T-cell (primary cell): Measurements from ENCODE around the gene CELA1. TPM values are rescaled to one million over a fixed set of nuclear protein-coding genes. Genes with fewer than 3 reads are reported as not detected.
A peak's percentile ranks its signal among the peaks of the same experiment; 100 is the strongest.
"Not testable (repeated sequence)": the region's sequence is repeated elsewhere in the genome, so short reads cannot be mapped to it uniquely, and the experiment has no call there.

Experiments
- ATAC-seq, 4 experiments: fragments of 200-7000 bp in 3 of 4; fragments of 150-1000 bp in 1 of 4; cut with Tn5 transposase; replicated peaks in 1 of 4; 1 replicate in 3 of 4; 2 replicates in 1 of 4; pipeline ENCODE4 v1.10.0; 2021; ENCODE audit warnings: moderate library complexity in 3 of 4, mild to moderate bottlenecking in 2 of 4, moderate number of reproducible peaks in 1 of 4
- CTCF ChIA-PET, 2 donors: fragments of 300-600 bp; sonication (Branson Sonifier 250); formaldehyde crosslinking; loops; one replicate each; lab custom pipeline; 2022; ENCODE audit warnings: antibody characterized with exemption in 2 of 2; lab: Charles Lee
- POLR2A ChIA-PET, 2 donors: fragments of 300-600 bp; sonication (Branson Sonifier 250); formaldehyde crosslinking; loops; one replicate each; lab custom pipeline; 2022; ENCODE audit warnings: antibody characterized with exemption in 2 of 2; lab: Charles Lee
- DNase-seq, 35 experiments: peaks; one replicate each; pipeline versions ENCODE4 v3.0.0 to v3.0.0-alpha.2; 2013 to 2023
- H3K27ac ChIP-seq: one replicate; pipeline ENCODE4 v1.5.1; 2013; ENCODE audit warnings: low read length
- H3K27me3 ChIP-seq, 2 experiments: replicated peaks in 1 of 2; 1 replicate in 1 of 2; 2 replicates in 1 of 2; pipeline versions ENCODE4 v1.6.1 to v1.7.0; 2013; ENCODE audit warnings: low read length in 1 of 2, mixed read lengths in 1 of 2; ENCODE audit not compliant: control insufficient read depth in 2 of 2, insufficient read depth in 2 of 2; ENCODE audit errors: extremely low read depth in 1 of 2
- H3K36me3 ChIP-seq, 2 donors: 1 replicate in 1 of 2; 2 replicates in 1 of 2; pipeline versions ENCODE4 v1.6.1 to v1.7.0; 2013; ENCODE audit warnings: low read length in 1 of 2; ENCODE audit not compliant: control insufficient read depth in 2 of 2, insufficient read depth in 1 of 2; ENCODE audit errors: extremely low read depth in 1 of 2
- H3K4me1 ChIP-seq, 2 experiments: 1 replicate in 1 of 2; 2 replicates in 1 of 2; pipeline versions ENCODE4 v1.6.1 to v1.7.0; 2013; ENCODE audit warnings: low read length in 2 of 2, mixed read lengths in 1 of 2; ENCODE audit not compliant: insufficient read depth in 2 of 2, control insufficient read depth in 1 of 2; ENCODE audit errors: extremely low read depth in 1 of 2
- H3K4me3 ChIP-seq, 2 donors: 1 replicate in 1 of 2; 2 replicates in 1 of 2; pipeline versions ENCODE4 v1.5.1 to v1.7.0; 2013; ENCODE audit warnings: mild to moderate bottlenecking in 2 of 2, low read length in 1 of 2, moderate library complexity in 1 of 2; ENCODE audit not compliant: control insufficient read depth in 1 of 2; ENCODE audit errors: extremely low read depth in 1 of 2
- H3K9me3 ChIP-seq: 2 replicates; pipeline ENCODE4 v1.7.0; 2013
- H3K27ac Mint-ChIP-seq, 2 donors: one replicate each; pipeline ENCODE4 v1.8.0; 2020 to 2021; ENCODE audit warnings: mild to moderate bottlenecking in 2 of 2, mixed read lengths in 2 of 2
- H3K27me3 Mint-ChIP-seq, 2 donors: one replicate each; pipeline ENCODE4 v1.8.0; 2021 to 2022; ENCODE audit warnings: mixed read lengths in 2 of 2
- H3K36me3 Mint-ChIP-seq: one replicate; pipeline ENCODE4 v1.8.0; 2021; ENCODE audit warnings: mixed read lengths
- H3K4me1 Mint-ChIP-seq, 3 donors: one replicate each; pipeline ENCODE4 v1.8.0; 2020 to 2022; ENCODE audit warnings: mixed read lengths in 3 of 3, mild to moderate bottlenecking in 1 of 3
- H3K4me3 Mint-ChIP-seq, 3 donors: one replicate each; pipeline ENCODE4 v1.8.0; 2020 to 2022; ENCODE audit warnings: mild to moderate bottlenecking in 3 of 3, mixed read lengths in 3 of 3, moderate library complexity in 3 of 3
- H3K9me3 Mint-ChIP-seq, 3 donors: one replicate each; pipeline ENCODE4 v1.8.0; 2020 to 2022; ENCODE audit warnings: mixed read lengths in 3 of 3
- WGBS: methylation state at CpG from one replicate; pipeline ENCODE4 v1.1.5; 2013; ENCODE audit warnings: missing lambda C conversion rate; ENCODE audit not compliant: insufficient coverage; 5-methylcytosine and 5-hydroxymethylcytosine counted together
- total RNA-seq, 35 experiments: library from RNA in 6 of 35; stranded (reverse) in 6 of 35; fragments of 120-200 nt in 1 of 35; gene quantifications; one replicate each; pipeline versions ENCODE4 v1.2.1 to v1.2.4 and lab custom pipeline; 2013 to 2026

Gene CELA1
- total RNA-seq, 5 donors from 2014 or later (not counting 1 experiment from before 2014, with no cell fraction given) = 0.47 to 3.5 (median 0.88) TPM

DNA sequence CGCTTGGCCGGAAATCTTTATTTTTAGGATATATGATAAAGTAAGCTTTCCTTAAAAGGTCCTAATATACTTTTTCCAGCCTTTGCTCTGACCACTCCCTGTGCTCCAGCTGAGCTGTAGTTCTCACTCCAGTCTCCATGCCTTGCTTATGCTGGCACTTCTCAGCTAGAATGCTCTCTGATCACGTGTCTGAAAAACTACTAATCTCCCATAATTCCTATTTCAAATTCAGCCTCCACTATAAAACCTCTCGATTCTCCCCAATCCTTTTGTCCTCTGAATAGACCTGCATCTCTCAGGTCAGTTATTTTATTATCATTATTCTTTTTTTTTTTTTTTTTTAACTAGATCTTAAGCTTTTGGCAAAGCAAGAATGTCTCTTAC, 26.2 kb downstream of the CELA1 start:
- no peaks in the 10 kb centered on the region for H3K9me3 ChIP-seq
- peak overlapping the region; percentile 17 to 78 for H3K4me3 ChIP-seq
- Mint-ChIP-seq H3K9me3 (no peaks in the 10 kb centered on the region), H3K27me3 (no peaks in the 10 kb centered on the region), H3K4me3 (peak overlapping the region; percentile 96 to 98 (median 96)), H3K27ac (peak overlapping the region; percentile 98), H3K36me3 (peaks cover 39% of the 10 kb centered on the region), H3K4me1 (peaks cover 86 to 93% (median 86%) of the 10 kb centered on the region in 3 donors)
- POLR2A ChIA-PET = interaction anchor here (0.6 to 2.1 kb wide), 6 partner anchors 10 to 555 kb away, joined by 3 to 12 read pairs (median 8); no protein-coding TSS in a partner anchor
- peak overlapping the region; percentile 93 for H3K27ac ChIP-seq
- ATAC-seq = no peak
- peaks cover 0 to 20% of the 10 kb centered on the region in 2 donors for H3K36me3 ChIP-seq
- CTCF ChIA-PET = interaction anchor here (0.5 to 3.4 kb wide), 11 partner anchors 9 to 1917 kb away, joined by 3 to 20 read pairs (median 5); partner anchors contain the start of gene POU6F1 (in 1 of the 2)
- DNase-seq = no peak
- whole genome bisulfite sequencing = 57% methylated on average over 1 of the region's 4 CpGs
- H3K4me1 ChIP-seq = peaks cover 47 to 86% of the 10 kb centered on the region in 2 experiments
- H3K27me3 ChIP-seq = no peaks in the 10 kb centered on the region

DNA sequence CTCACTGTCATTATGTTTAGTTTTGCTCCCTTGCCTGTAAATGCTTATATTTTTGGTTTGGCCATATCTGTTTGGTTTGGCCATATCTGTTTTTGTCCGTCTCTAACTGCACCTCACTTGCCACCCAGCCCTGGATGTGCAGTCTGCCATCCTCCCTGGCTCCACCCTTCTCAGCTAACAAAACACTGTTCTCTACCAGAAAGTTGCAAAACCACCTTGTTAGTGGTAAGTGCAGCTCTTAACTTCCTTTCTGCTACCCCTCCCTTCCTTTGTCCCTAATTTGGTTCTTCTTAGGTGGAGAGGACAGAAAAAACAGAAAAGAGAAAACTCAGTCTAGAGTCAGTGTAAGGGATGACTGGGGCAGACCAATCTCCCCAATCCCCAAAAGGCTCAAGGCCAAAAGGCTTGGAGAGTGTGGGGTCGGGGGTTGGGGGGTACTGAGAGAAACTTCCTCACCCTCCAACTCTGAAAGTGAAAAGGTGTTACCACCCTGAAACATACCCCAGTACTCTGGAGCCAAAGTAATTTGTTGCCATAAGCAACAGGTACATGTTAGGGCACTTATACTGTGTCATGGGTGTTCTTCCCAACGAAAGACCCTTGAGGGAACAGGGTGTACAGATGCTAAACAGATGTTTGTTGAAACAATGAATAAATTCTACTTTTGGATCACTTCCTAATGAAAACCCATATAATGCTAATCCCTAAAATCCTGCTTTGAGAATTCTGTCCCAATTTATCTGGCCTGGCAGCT, 27.5 kb downstream of the CELA1 start:
- ATAC-seq (peak; percentile 85 to 89 (median 88)), DNase-seq (peak; percentile 18 to 81 (median 54))
- no peaks in the 10 kb centered on the region for H3K27me3 Mint-ChIP-seq
- peaks cover 39% of the 10 kb centered on the region for H3K36me3 Mint-ChIP-seq
- H3K9me3 Mint-ChIP-seq = no peaks in the 10 kb centered on the region
- Histone ChIP-seq H3K4me3 (peak overlapping the region; percentile 31 to 35), H3K9me3 (no peaks in the 10 kb centered on the region), H3K4me1 (peaks cover 44 to 83% of the 10 kb centered on the region in 2 experiments), H3K36me3 (peaks cover 0 to 28% of the 10 kb centered on the region in 2 donors), H3K27ac (peak overlapping the region; percentile 93), H3K27me3 (no peaks in the 10 kb centered on the region)
- ChIA-PET POLR2A (interaction anchor here (0.5 to 2.1 kb wide), 7 partner anchors 8 to 258 kb away, joined by 3 to 6 read pairs (median 5); partner anchors contain the start of gene DAZAP2 (in 1 of the 2)), CTCF (interaction anchor here (0.6 to 2.4 kb wide), 9 partner anchors 11 to 101 kb away, joined by 3 to 16 read pairs (median 3); partner anchors contain the start of gene POU6F1 (in 1 of the 2))
- WGBS = no CpG with 5 or more reads among the region's 3 CpGs
- peak overlapping the region; percentile 98 for H3K27ac Mint-ChIP-seq
- H3K4me3 Mint-ChIP-seq = peak overlapping the region; percentile 76 to 96 (median 79)
- H3K4me1 Mint-ChIP-seq = peaks cover 82 to 84% (median 83%) of the 10 kb centered on the region in 3 donors

DNA sequence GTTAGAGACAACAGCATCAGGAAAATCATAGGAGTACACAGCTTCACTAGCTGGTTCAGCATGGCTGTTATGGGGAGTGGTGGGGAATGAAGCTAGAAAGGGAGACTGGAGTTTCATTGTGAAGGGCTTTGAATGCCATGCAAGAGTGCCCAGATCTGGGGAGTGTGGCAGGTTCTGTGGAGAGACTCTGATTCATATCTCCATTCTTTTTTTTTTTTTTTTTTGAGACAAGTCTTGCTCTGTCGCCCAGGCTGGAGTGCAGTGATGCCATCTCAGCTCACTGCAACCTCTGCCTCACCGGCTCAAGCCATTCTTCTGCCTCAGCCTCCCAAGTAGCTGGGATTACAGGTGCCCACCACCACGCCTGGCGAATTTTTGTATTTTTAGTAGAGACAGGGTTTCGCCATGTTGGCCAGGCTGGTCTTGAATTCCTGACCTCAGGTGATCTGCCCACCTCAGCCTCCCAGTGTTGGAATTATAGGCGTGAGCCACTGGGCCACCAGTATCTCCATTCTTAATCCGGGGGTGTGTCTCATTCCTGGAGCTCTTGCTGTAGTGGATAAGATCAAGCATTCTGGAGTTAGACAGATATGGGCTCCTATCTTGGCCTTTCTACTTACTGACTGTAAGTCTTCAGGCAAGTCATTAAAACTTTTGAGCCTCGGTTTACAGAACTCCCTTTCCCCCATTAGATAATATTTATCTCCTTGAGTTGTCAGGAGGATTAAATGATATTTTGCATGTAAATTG, 28.2 kb downstream of the CELA1 start:
- not testable (repeated sequence) for H3K9me3 ChIP-seq, H3K27me3 Mint-ChIP-seq, H3K9me3 Mint-ChIP-seq, H3K27me3 ChIP-seq, ATAC-seq
- WGBS = 100% methylated on average over 1 of the region's 8 CpGs
- DNase-seq = peak in 2 of 35 experiments; percentile 12 to 23
- Mint-ChIP-seq H3K4me1 (peaks cover 77 to 86% (median 83%) of the 10 kb centered on the region in 3 donors), H3K27ac (peak overlapping the region; percentile 98), H3K4me3 (peak overlapping the region; percentile 76 to 96 (median 79)), H3K36me3 (peaks cover 42% of the 10 kb centered on the region)
- H3K27ac ChIP-seq = peak overlapping the region; percentile 93
- POLR2A ChIA-PET = interaction anchor here (0.5 to 2.1 kb wide), 7 partner anchors 9 to 257 kb away, joined by 3 to 6 read pairs (median 5); partner anchors contain the start of gene DAZAP2 (in 1 of the 2)
- peak overlapping the region; percentile 31 to 35 for H3K4me3 ChIP-seq
- H3K4me1 ChIP-seq = peaks cover 47 to 83% of the 10 kb centered on the region in 2 experiments
- peaks cover 0 to 32% of the 10 kb centered on the region in 2 donors for H3K36me3 ChIP-seq
- CTCF ChIA-PET = interaction anchor here (0.6 to 2.4 kb wide), 10 partner anchors 12 to 100 kb away, joined by 3 to 16 read pairs (median 3); partner anchors contain the start of gene POU6F1 (in 1 of the 2)

DNA sequence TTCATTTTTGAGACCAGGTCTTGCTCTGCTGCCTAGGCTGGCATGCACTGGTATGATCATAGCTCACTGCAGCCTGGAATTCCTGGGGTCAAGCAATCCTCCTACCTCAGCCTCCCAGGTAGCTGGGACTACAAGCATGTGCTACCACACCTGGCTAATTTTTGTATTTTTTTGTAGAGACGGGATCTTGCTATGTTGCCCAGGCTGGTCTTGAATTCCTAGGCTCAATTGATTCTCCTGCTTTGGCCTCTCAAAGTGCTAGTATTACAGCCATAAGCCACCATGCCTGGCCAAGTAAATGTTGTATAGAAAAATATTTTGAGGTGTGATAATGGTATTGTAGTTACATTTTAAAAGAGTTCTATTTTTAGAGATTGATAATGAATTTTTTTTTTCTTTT, 35.1 kb downstream of the CELA1 start:
- Mint-ChIP-seq H3K9me3 (no peaks in the 10 kb centered on the region), H3K36me3 (peaks cover 50% of the 10 kb centered on the region), H3K27me3 (no peaks in the 10 kb centered on the region), H3K4me1 (peaks cover 59 to 81% (median 74%) of the 10 kb centered on the region in 3 donors), H3K4me3 (peak overlapping the region in 1 of 3 donors; percentile 30), H3K27ac (peak overlapping the region; percentile 66 to 82)
- CTCF ChIA-PET = interaction anchor here (1.4 to 1.5 kb wide), 2 partner anchors 29 to 30 kb away, joined by 5 to 7 read pairs; no protein-coding TSS in a partner anchor
- DNase-seq (no peak), ATAC-seq (no peak)
- Histone ChIP-seq H3K36me3 (peaks cover 3 to 67% of the 10 kb centered on the region in 2 donors), H3K4me3 (no peak overlapping the region), H3K9me3 (no peaks in the 10 kb centered on the region), H3K27ac (no peak overlapping the region), H3K4me1 (peaks cover 19 to 60% of the 10 kb centered on the region in 2 experiments), H3K27me3 (no peaks in the 10 kb centered on the region)
- POLR2A ChIA-PET = no interaction called here
- WGBS = 60% methylated on average over 1 of the region's 1 CpG

DNA sequence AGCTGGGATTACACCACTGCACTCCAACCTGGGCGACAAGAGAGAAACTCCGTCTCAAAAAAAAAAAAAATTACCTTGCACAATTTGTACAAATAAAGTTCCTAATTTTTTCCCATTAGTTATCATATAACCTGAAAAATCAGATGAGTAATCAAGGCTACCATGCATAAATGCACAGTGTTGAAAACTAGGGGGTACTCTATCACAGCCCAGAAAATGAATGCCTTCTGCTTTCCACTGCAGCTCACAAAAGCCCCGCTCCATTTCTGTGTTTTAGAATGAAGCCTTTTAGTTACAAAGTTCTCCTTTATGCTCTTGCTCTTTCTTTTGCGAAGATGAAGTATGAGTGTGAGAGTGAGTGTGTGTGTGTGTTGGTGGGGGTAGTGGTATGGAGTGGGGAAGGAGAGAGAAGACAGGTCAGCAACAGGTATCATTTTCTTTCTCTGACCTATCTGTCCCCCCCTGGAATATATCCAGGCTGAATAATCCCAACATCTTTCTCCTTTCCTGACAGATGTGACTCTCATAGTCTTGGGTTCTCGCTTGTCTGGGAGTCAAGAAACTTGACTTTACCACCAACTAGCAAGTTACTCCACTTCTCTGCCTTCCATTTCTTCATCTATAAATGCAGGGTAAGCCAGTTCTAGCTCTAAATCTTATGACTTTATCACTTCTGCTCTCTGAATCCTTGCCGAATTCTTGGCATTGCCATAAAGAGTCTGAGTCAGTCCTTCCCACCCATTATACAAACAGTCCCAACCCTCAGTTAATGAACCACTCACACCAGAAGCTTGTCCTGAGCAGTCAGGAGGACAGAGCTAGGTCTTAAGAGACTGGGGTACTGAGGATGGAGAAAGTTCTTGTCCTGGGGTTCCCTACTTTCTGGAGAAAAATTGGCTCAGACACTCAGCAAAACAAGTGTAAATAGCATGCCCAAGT, 38.6 kb downstream of the CELA1 start:
- Mint-ChIP-seq H3K27me3 (no peaks in the 10 kb centered on the region), H3K4me3 (peak overlapping the region in 1 of 3 donors; percentile 6), H3K27ac (peak overlapping the region; percentile 87 to 89), H3K36me3 (peaks cover 56% of the 10 kb centered on the region), H3K9me3 (no peaks in the 10 kb centered on the region), H3K4me1 (peaks cover 62 to 75% (median 69%) of the 10 kb centered on the region in 3 donors)
- Histone ChIP-seq H3K9me3 (no peaks in the 10 kb centered on the region), H3K27ac (peak overlapping the region; percentile 11), H3K36me3 (peaks cover 4 to 71% of the 10 kb centered on the region in 2 donors), H3K4me1 (peaks cover 9 to 37% of the 10 kb centered on the region in 2 experiments), H3K27me3 (no peaks in the 10 kb centered on the region), H3K4me3 (no peak overlapping the region)
- ATAC-seq (peak in 3 of 4 experiments; percentile 53 to 73 (median 55)), DNase-seq (peak in 1 of 35 experiments; percentile 39)
- ChIA-PET CTCF (interaction anchor here (0.6 to 2.4 kb wide), 5 partner anchors 33 to 1928 kb away, joined by 3 to 13 read pairs (median 5); no protein-coding TSS in a partner anchor), POLR2A (no interaction called here)
- WGBS = 97% methylated on average over 3 of the region's 6 CpGs
